ENCODE data around the gene BPGM.

BPGM gene

DNA sequence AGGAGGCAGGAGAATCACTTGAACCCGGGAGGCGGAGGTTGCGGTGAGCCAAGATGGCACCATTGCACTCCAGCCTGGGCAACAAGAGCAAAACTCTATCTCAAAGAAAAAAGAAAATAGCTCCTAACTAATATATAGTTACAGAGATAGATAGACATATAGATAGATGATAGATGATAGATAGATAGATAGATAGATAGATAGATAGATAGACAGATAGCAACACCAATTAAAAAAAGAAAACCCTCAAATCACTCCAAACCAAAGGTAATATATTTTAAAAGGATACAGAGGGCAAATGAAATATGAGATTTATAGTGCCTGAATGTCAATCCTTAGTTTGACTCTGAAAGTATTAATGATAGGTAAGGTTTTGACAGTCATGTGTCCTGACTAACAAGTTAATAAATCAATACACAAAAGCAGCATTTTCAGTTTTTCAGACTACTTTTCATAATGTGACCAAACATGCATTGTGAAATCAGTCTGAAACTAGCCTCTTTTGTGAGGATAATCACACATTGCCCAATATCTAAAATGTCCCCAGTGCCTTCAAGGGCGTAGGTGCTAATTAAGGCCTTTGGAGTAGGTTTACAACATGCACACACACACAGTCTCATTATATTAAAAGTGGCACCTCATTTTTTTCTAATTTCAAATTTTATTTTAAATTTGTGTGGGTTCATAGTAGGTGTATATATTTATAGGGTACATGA is 61.2 kb downstream of the BPGM start:
- Histone ChIP-seq H3K4me3 (ENCODE audit: low read depth in 1 of 2, low read length in 2 of 2) (no peak overlapping the region), H3K79me2 (ENCODE audit: insufficient read depth, low read length) (no peaks in the 10 kb centered on the region), H3K27ac (ENCODE audit: low read length) (no peak overlapping the region), H3K4me1 (ENCODE audit: insufficient read depth, low read length) (no peaks in the 10 kb centered on the region), H4K20me1 (ENCODE audit: insufficient read depth, low read length) (no peaks in the 10 kb centered on the region), H3K4me2 (ENCODE audit: insufficient read depth, low read length) (no peak overlapping the region), H3K36me3 (ENCODE audit: insufficient read depth, low read length) (no peaks in the 10 kb centered on the region), H3K9ac (ENCODE audit: low read depth, low read length) (no peak overlapping the region), H3K27me3 (ENCODE audit: insufficient read depth, low read length, poor library complexity) (peaks cover 3% of the 10 kb centered on the region), H2AFZ (ENCODE audit: low read depth, low read length) (no peak overlapping the region), H3K9me3 (ENCODE audit: insufficient read depth, low read length, severe bottlenecking) (no peaks in the 10 kb centered on the region)
- no peak for TF ChIP-seq EZH2 (IDR thresholded peaks at IDR 0.05; ENCODE audit: borderline replicate concordance, low read depth, low read length, severe bottlenecking)
- TF ChIP-seq, protein P1, sequence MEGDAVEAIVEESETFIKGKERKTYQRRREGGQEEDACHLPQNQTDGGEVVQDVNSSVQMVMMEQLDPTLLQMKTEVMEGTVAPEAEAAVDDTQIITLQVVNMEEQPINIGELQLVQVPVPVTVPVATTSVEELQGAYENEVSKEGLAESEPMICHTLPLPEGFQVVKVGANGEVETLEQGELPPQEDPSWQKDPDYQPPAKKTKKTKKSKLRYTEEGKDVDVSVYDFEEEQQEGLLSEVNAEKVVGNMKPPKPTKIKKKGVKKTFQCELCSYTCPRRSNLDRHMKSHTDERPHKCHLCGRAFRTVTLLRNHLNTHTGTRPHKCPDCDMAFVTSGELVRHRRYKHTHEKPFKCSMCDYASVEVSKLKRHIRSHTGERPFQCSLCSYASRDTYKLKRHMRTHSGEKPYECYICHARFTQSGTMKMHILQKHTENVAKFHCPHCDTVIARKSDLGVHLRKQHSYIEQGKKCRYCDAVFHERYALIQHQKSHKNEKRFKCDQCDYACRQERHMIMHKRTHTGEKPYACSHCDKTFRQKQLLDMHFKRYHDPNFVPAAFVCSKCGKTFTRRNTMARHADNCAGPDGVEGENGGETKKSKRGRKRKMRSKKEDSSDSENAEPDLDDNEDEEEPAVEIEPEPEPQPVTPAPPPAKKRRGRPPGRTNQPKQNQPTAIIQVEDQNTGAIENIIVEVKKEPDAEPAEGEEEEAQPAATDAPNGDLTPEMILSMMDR (IDR thresholded peaks at IDR 0.05; ENCODE audit: borderline replicate concordance, extremely low read depth, low read length, poor library complexity, severe bottlenecking), result no peak
- ATAC-seq (ENCODE audit: insufficient read depth, low read depth), result no peak
- no peak for DNase-seq

DNA sequence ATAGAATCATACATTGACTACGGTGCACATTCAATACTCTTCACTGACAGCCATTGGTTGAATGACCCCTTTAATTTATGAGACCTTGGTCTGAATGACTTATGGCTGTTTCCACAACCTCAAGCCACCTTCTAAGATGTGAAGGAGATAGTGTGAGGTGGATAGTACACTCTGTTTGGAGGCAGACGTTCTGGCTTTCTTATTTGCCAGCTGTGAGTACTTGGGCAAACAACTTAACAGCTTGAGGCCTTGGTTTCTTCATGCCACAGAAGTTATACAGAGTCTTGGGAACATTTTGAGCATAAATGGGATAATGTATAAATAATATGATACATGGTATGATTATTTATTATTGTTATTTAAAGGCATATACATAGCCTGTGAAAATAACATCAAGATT is 62.0 kb downstream of the BPGM start:
- no peaks in the 10 kb centered on the region for H3K4me1 ChIP-seq (ENCODE audit: insufficient read depth, low read length)
- no peaks in the 10 kb centered on the region for H3K36me3 ChIP-seq (ENCODE audit: insufficient read depth, low read length)
- H3K27ac ChIP-seq (ENCODE audit: low read length), result no peak overlapping the region
- H3K9me3 ChIP-seq (ENCODE audit: insufficient read depth, low read length, severe bottlenecking), result no peaks in the 10 kb centered on the region
- H4K20me1 ChIP-seq (ENCODE audit: insufficient read depth, low read length), result no peaks in the 10 kb centered on the region
- no peak overlapping the region for H2AFZ ChIP-seq (ENCODE audit: low read depth, low read length)
- TF ChIP-seq, protein P1 (IDR thresholded peaks at IDR 0.05; ENCODE audit: borderline replicate concordance, extremely low read depth, low read length, poor library complexity, severe bottlenecking), result no peak
- no peak for TF ChIP-seq EZH2 (IDR thresholded peaks at IDR 0.05; ENCODE audit: borderline replicate concordance, low read depth, low read length, severe bottlenecking)
- no peaks in the 10 kb centered on the region for H3K79me2 ChIP-seq (ENCODE audit: insufficient read depth, low read length)
- ATAC-seq (ENCODE audit: insufficient read depth, low read depth) (no peak), DNase-seq (no peak)
- H3K27me3 ChIP-seq (ENCODE audit: insufficient read depth, low read length, poor library complexity), result no peaks in the 10 kb centered on the region
- no peak overlapping the region for H3K9ac ChIP-seq (ENCODE audit: low read depth, low read length)
- H3K4me3 ChIP-seq (ENCODE audit: low read depth in 1 of 2, low read length in 2 of 2), result no peak overlapping the region
- no peak overlapping the region for H3K4me2 ChIP-seq (ENCODE audit: insufficient read depth, low read length)

DNA sequence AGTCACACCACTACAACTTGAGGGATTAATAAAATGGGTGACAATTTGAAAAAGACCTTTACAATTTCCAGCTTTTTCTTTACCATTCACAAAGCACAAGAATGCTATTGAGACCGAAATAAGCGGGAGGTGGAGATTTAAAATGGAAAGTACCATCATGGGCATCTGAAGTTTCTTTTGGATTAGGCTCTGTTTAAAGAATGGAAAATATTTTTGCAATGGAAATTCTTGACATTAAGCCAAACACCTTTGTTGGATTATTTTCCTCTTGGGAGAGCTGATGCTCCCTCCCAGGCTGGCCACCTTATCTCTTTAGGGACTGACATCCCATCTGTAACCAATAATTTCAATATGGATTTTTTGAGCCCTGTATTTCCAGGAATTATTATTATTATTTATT is 62.5 kb downstream of the BPGM start:
- H3K79me2 ChIP-seq (ENCODE audit: insufficient read depth, low read length), result no peaks in the 10 kb centered on the region
- no peak overlapping the region for H2AFZ ChIP-seq (ENCODE audit: low read depth, low read length)
- ATAC-seq (ENCODE audit: insufficient read depth, low read depth) (no peak), DNase-seq (no peak)
- H3K4me2 ChIP-seq (ENCODE audit: insufficient read depth, low read length), result no peak overlapping the region
- H3K9ac ChIP-seq (ENCODE audit: low read depth, low read length), result no peak overlapping the region
- no peaks in the 10 kb centered on the region for H3K9me3 ChIP-seq (ENCODE audit: insufficient read depth, low read length, severe bottlenecking)
- H3K36me3 ChIP-seq (ENCODE audit: insufficient read depth, low read length), result no peaks in the 10 kb centered on the region
- H3K4me1 ChIP-seq (ENCODE audit: insufficient read depth, low read length), result no peaks in the 10 kb centered on the region
- no peak overlapping the region for H3K27ac ChIP-seq (ENCODE audit: low read length)
- H3K4me3 ChIP-seq (ENCODE audit: low read depth in 1 of 2, low read length in 2 of 2), result no peak overlapping the region
- H4K20me1 ChIP-seq (ENCODE audit: insufficient read depth, low read length), result no peaks in the 10 kb centered on the region
- TF ChIP-seq, protein P1 (IDR thresholded peaks at IDR 0.05; ENCODE audit: borderline replicate concordance, extremely low read depth, low read length, poor library complexity, severe bottlenecking), result no peak
- no peak for TF ChIP-seq EZH2 (IDR thresholded peaks at IDR 0.05; ENCODE audit: borderline replicate concordance, low read depth, low read length, severe bottlenecking)
- no peaks in the 10 kb centered on the region for H3K27me3 ChIP-seq (ENCODE audit: insufficient read depth, low read length, poor library complexity)
